NOMO-1 treated with DMSO at 0.1 percent for 48 hours (cell line): ENCODE results near the gene S100P.
A peak's percentile ranks its signal among the peaks of the same experiment; 100 is the strongest.
"Not testable (repeated sequence)": the region's sequence is repeated elsewhere in the genome, so short reads cannot be mapped to it uniquely, and the experiment has no call there.

Experiments
- DNase-seq: peaks from one replicate; lab custom pipeline; 2025; ENCODE audit not compliant: unreplicated experiment; lab: John Stamatoyannopoulos, UW

Gene S100P

GRCh38 chr4:6672541-6673190 is 21.0 kb upstream of the S100P start:
- not testable (repeated sequence) for DNase-seq

- not testable (repeated sequence) for DNase-seq
Measured at GRCh38 chr4:6673191-6673659, 20.5 kb upstream of the S100P start.

- DNase-seq, result peak; percentile 93
Measured at GRCh38 chr4:6673660-6674499, 19.8 kb upstream of the S100P start.

GRCh38 chr4:6674500-6675149 is 19.1 kb upstream of the S100P start:
- DNase-seq, result peak; percentile 42

- no peak for DNase-seq
Measured at GRCh38 chr4:6676722-6677558, 16.7 kb upstream of the S100P start.

GRCh38 chr4:6680372-6681034 is 13.2 kb upstream of the S100P start:
- no peak for DNase-seq

- DNase-seq, result no peak
Measured at GRCh38 chr4:6681191-6681590, 12.5 kb upstream of the S100P start.

GRCh38 chr4:6682862-6683590 is 10.7 kb upstream of the S100P start:
- peak; percentile 81 for DNase-seq

GRCh38 chr4:6684656-6685055 is 9.0 kb upstream of the S100P start:
- DNase-seq, result no peak

GRCh38 chr4:6686104-6686787 is 7.4 kb upstream of the S100P start:
- DNase-seq, result no peak

- DNase-seq, result no peak
Measured at GRCh38 chr4:6687947-6688878, 5.5 kb upstream of the S100P start.

GRCh38 chr4:6688879-6689505 is 4.7 kb upstream of the S100P start:
- DNase-seq, result peak; percentile 82

GRCh38 chr4:6689506-6689960 is 4.1 kb upstream of the S100P start:
- no peak for DNase-seq

GRCh38 chr4:6692379-6692778 is 1.3 kb upstream of the S100P start:
- no peak for DNase-seq

GRCh38 chr4:6692806-6693205 is 872 bp upstream of the S100P start:
- no peak for DNase-seq

GRCh38 chr4:6694177-6694901 is 661 bp downstream of the S100P start:
- no peak for DNase-seq
